MM.1S (cell line): ENCODE results near the gene CELA2A.

ENCODE experiments used
- CTCF ChIP-seq: fragments of 300-600 bp; sonication (generic); IDR thresholded peaks from 2 replicates; pipeline ENCODE4 v1.5.1; 2016; ENCODE audit warnings: antibody characterized with exemption, low read length, mixed read lengths
- EZH2 ChIP-seq: fragments of 300-600 bp; sonication (generic); optimal IDR thresholded peaks from 2 replicates; pipeline ENCODE3; 2017; ENCODE audit warnings: low read depth, mild to moderate bottlenecking, antibody characterized with exemption, low read length, mixed read lengths
- EZH2phosphoT487 ChIP-seq: fragments of 300-600 bp; sonication (generic); IDR thresholded peaks from 2 replicates; pipeline ENCODE4 v1.6.1; 2018; ENCODE audit warnings: antibody characterized with exemption, low read length

- TF ChIP-seq CTCF = no peak
- no peak for TF ChIP-seq EZH2
- TF ChIP-seq EZH2phosphoT487 = no peak
Observed at GRCh38 chr1:15424981-15425380, 31.6 kb upstream of the CELA2A start.
